SU-DHL-6 (cell line): ENCODE measurements around the gene TRMT10B.

Experiments used
- H2AFZ ChIP-seq: fragments of 200-600 bp; sonication (generic); 2 replicates; pipeline ENCODE4 v1.6.1; 2014; ENCODE audit warnings: low read depth, mild to moderate bottlenecking, moderate library complexity, mixed read lengths, antibody characterized with exemption, low read length; ENCODE audit not compliant: severe bottlenecking
- H3F3A ChIP-seq: fragments of 200-600 bp; shearing (Covaris generic); 2 replicates; pipeline ENCODE4 v1.6.0; 2016; ENCODE audit warnings: antibody characterized with exemption, mild to moderate bottlenecking; ENCODE audit not compliant: insufficient read depth
- H3K27ac ChIP-seq: fragments of 200-600 bp; sonication (generic); 2 replicates; pipeline ENCODE4 v1.5.1; 2016; ENCODE audit warnings: low read depth, mild to moderate bottlenecking, low read length, moderate library complexity, mixed read lengths
- H3K27me3 ChIP-seq: fragments of 200-600 bp; sonication (generic), shearing (Covaris generic); 2 replicates; pipeline ENCODE4 v1.6.0; 2014; ENCODE audit warnings: mild to moderate bottlenecking, low read length
- H3K36me3 ChIP-seq: fragments of 200-600 bp; sonication (generic); 2 replicates; pipeline ENCODE4 v1.6.1; 2014; ENCODE audit warnings: mild to moderate bottlenecking, low read length, mixed read lengths
- H3K4me2 ChIP-seq: fragments of 300-600, 200-600 bp; shearing (Covaris generic), sonication (generic); 2 replicates; pipeline ENCODE4 v1.6.0; 2014; ENCODE audit warnings: low read length, low read depth, mild to moderate bottlenecking; ENCODE audit not compliant: poor library complexity, severe bottlenecking
- H3K4me3 ChIP-seq: fragments of 200-600 bp; sonication (generic); 2 replicates; pipeline ENCODE4 v1.5.1; 2014; ENCODE audit warnings: antibody characterized with exemption, low read length, mild to moderate bottlenecking, mixed read lengths; ENCODE audit not compliant: insufficient read depth, poor library complexity, severe bottlenecking
- H3K79me2 ChIP-seq: fragments of 200-600 bp; sonication (generic); 2 replicates; pipeline ENCODE4 v1.6.1; 2014; ENCODE audit warnings: mild to moderate bottlenecking, low read length, moderate library complexity; ENCODE audit not compliant: insufficient read depth
- H3K9ac ChIP-seq: fragments of 200-600 bp; sonication (generic); 2 replicates; pipeline ENCODE4 v1.7.0; 2014; ENCODE audit warnings: mild to moderate bottlenecking, low read length
- H3K9me2 ChIP-seq: fragments of 200-600 bp; sonication (generic); replicated peaks from 2 replicates; pipeline ENCODE4 v1.6.1; 2014; ENCODE audit warnings: low read length; ENCODE audit not compliant: insufficient read depth
- H3K9me3 ChIP-seq: fragments of 200-600 bp; sonication (generic); 2 replicates; pipeline ENCODE4 v1.6.1; 2014; ENCODE audit warnings: low read length, mixed read lengths; ENCODE audit not compliant: insufficient read depth
- H4K20me1 ChIP-seq: fragments of 200-600 bp; sonication (generic); 2 replicates; pipeline ENCODE4 v1.6.1; 2014; ENCODE audit warnings: low read depth, mild to moderate bottlenecking, antibody characterized with exemption, low read length, moderate library complexity, mixed read lengths
- EZH2phosphoT487 ChIP-seq: fragments of 200-600 bp; sonication (generic), shearing (Covaris generic); conservative IDR thresholded peaks from 2 replicates; pipeline ENCODE4 v1.6.1; 2018; ENCODE audit warnings: mild to moderate bottlenecking, antibody characterized with exemption, low read length, moderate library complexity, mixed read lengths
- TF ChIP-seq, protein P1 (sequence below): fragments of 200-600 bp; sonication (generic); IDR thresholded peaks from one replicate; pipeline ENCODE4 v1.5.1; 2017; ENCODE audit warnings: antibody characterized with exemption, mild to moderate bottlenecking, low read length, moderate library complexity; ENCODE audit not compliant: insufficient read depth, poor library complexity, severe bottlenecking

TRMT10B gene

DNA sequence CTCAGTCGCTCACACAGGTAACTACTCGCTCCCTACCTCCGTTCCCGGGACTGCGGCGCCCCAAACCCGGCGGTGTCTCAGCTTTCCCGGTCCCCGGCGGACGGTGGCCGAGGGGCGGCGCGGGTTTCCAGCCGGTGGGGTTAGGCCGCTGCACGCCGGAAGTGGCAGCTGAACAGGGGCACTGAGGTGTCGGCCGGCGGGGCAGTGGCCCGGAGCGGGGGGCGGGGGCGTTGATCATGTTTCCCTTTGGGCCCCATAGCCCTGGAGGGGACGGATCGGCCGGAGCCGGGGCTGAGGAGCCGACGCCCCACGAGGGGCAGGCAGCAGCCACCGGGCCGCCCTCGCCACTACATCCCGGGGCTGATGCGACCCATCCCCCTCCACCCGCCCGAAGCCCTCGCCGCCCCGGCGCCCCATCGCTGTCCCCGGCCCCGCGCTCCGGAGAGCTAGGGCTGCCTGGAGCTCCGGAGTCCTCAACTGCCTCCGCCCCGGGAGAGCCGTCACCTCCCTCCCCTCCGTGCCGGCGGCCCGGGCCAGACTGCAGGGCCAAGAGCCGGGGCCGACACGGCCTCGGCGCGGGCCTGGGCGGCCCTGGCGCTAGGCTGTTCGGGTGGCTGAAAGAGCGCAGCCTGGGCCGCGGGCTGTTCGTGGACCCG is 47.2 kb downstream of the TRMT10B start, which contains the start of gene DCAF10:
Gene DCAF10 (plus strand): TSS at position 167 of the 656 bp plus-strand sequence. CDS start 70 bp downstream, at position 237.
- H4K20me1 ChIP-seq: peaks cover 5% of the 10 kb centered on the region; the same call in 1 of the 2 replicates
- peak within 1 kb of the TSS; percentile 79 for H3K27ac ChIP-seq
- no peaks in the 10 kb centered on the region for H3K9me2 ChIP-seq
- peak within 1 kb of the TSS; percentile 87 for H2AFZ ChIP-seq
- H3F3A ChIP-seq: 0 out of 2 replicates have a peak, but pooled peaks cover 5% of the 10 kb centered on the region
- H3K9me3 ChIP-seq: no peaks in the 10 kb centered on the region
- H3K36me3 ChIP-seq: no peaks in the 10 kb centered on the region
- H3K9ac ChIP-seq: peak within 1 kb of the TSS; percentile 96
- TF ChIP-seq, protein P1, sequence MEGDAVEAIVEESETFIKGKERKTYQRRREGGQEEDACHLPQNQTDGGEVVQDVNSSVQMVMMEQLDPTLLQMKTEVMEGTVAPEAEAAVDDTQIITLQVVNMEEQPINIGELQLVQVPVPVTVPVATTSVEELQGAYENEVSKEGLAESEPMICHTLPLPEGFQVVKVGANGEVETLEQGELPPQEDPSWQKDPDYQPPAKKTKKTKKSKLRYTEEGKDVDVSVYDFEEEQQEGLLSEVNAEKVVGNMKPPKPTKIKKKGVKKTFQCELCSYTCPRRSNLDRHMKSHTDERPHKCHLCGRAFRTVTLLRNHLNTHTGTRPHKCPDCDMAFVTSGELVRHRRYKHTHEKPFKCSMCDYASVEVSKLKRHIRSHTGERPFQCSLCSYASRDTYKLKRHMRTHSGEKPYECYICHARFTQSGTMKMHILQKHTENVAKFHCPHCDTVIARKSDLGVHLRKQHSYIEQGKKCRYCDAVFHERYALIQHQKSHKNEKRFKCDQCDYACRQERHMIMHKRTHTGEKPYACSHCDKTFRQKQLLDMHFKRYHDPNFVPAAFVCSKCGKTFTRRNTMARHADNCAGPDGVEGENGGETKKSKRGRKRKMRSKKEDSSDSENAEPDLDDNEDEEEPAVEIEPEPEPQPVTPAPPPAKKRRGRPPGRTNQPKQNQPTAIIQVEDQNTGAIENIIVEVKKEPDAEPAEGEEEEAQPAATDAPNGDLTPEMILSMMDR: no peak
- TF ChIP-seq EZH2phosphoT487: no peak
- no peaks in the 10 kb centered on the region for H3K27me3 ChIP-seq
- H3K79me2 ChIP-seq: peaks cover 49% of the 10 kb centered on the region
- H3K4me3 ChIP-seq: peak within 1 kb of the TSS; percentile 66
- H3K4me2 ChIP-seq: peak within 1 kb of the TSS; percentile 87

DNA sequence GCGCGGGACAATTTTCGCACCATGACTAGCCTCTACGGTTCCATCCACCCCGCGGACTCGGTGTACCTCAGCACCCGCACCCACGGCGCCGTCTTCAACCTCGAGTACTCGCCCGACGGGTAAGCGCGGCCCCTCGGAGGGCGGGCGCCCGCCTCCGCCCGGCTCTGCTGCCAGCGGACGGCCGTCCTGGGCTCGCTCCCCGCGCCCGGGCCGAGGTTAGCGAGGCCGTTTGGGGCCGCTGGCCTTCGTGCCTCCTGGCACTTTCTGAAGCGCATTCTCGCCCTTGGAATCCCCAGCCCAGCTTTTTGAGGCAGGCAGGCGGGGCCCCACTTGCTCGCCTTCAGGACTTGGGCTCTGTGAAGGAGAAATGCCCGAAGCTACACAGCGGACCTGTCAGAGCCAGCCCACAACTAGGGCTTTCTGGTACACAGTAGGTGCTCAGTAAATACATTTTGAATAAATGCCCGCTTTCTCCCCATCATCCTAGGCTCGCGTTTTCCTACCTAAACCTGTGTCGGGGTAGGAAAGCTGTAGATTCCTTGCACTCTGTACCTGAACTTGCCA is 47.8 kb downstream of the TRMT10B start:
- H3K79me2 ChIP-seq: peaks cover 55% of the 10 kb centered on the region
- no peaks in the 10 kb centered on the region for H3K9me3 ChIP-seq
- H3K4me2 ChIP-seq: peak overlapping the region; percentile 87
- H3F3A ChIP-seq: peaks cover 5% of the 10 kb centered on the region; the same call in 1 of the 2 replicates
- no peaks in the 10 kb centered on the region for H3K36me3 ChIP-seq
- H4K20me1 ChIP-seq: peaks cover 5% of the 10 kb centered on the region; the same call in 1 of the 2 replicates
- H2AFZ ChIP-seq: peak overlapping the region; percentile 72
- H3K9ac ChIP-seq: peak overlapping the region; percentile 96
- no peaks in the 10 kb centered on the region for H3K9me2 ChIP-seq
- no peaks in the 10 kb centered on the region for H3K27me3 ChIP-seq
- H3K4me3 ChIP-seq: peak overlapping the region; percentile 66
- H3K27ac ChIP-seq: peak overlapping the region; percentile 79
- TF ChIP-seq, protein P1: no peak
- no peak for TF ChIP-seq EZH2phosphoT487

DNA sequence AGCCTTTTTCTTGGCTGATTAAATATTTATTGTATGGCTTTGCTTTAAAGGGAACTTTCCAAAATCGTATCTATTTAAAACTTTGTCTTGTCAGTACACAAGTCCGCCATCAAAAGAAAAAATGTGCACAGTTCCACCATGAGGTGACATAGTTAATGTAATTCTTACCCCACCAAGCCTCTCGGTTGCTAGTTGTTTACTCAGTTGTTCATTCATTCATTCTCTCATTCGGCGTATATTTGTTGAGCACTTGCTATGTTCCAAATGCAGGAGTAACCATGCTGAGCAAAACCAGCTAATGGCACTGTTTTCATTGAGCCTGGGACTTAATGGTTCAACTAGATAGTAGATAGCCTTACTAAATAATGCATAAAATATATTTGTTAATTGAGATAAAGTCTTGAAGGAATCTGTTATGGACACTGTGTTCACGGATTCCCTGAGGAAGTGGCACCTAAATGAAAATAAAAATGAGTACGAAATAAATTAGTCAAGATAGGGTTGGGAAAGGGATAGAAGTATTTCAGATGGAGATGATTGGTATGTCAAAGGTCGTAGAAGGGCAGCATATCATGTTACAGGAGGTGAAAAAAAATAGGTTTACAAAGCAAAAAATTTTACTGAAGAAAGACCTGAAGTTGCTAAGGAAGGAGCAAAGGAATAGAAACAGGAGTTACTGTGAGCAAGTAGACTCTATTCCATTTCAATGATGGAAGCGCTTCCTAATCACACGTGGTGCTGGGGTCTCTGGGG is 48.5 kb downstream of the TRMT10B start:
- no peaks in the 10 kb centered on the region for H3K27me3 ChIP-seq
- H3K79me2 ChIP-seq: peaks cover 63% of the 10 kb centered on the region
- no peak for TF ChIP-seq EZH2phosphoT487
- TF ChIP-seq, protein P1: no peak
- H3K36me3 ChIP-seq: no peaks in the 10 kb centered on the region
- H3K4me3 ChIP-seq: peak overlapping the region; percentile 66
- H2AFZ ChIP-seq: no peak overlapping the region
- no peaks in the 10 kb centered on the region for H3K9me3 ChIP-seq
- H3K27ac ChIP-seq: no peak overlapping the region
- H3F3A ChIP-seq: peaks cover 5% of the 10 kb centered on the region; the same call in 1 of the 2 replicates
- H3K9me2 ChIP-seq: no peaks in the 10 kb centered on the region
- peak overlapping the region; percentile 96 for H3K9ac ChIP-seq
- peak overlapping the region; percentile 87 for H3K4me2 ChIP-seq
- H4K20me1 ChIP-seq: peaks cover 5% of the 10 kb centered on the region; the same call in 1 of the 2 replicates
